K562 (cell line): ENCODE data around the gene TCEANC. TPM values are rescaled to one million over a fixed set of nuclear protein-coding genes. Genes with fewer than 3 reads are reported as not detected.

Source experiments
- ATAC-seq: fragments of 200-7000 bp; cut with Tn5 transposase; 3 replicates; pipeline ENCODE4 v1.9.1; 2020; ENCODE audit warnings: moderate library complexity
- BruUV-seq: library from RNA; stranded (reverse); fragments of 400-500 nt; replicated peaks from 2 replicates; lab custom pipeline; 2021; lab: Mats Ljungman, UMichigan
- CTCF ChIA-PET: fragments of 300-600 bp; formaldehyde crosslinking; extraction: SDS; loops from one replicate; lab custom pipeline; 2021; ENCODE audit warnings: low intra/inter-chr PET ratio; lab: Yijun Ruan, JAX
- POLR2A ChIA-PET: fragments of 300-600, 350-650 bp; sonication (Branson Sonifier 250); formaldehyde crosslinking; extraction: SDS; loops from one replicate; lab custom pipeline; 2021; ENCODE audit warnings: antibody characterized with exemption, inconsistent platforms; lab: Yijun Ruan, JAX
- DNase-seq, 4 experiments: peaks; one replicate each; pipeline versions ENCODE4 v3.0.0 to v3.0.0-alpha.2; 2011 to 2018; ENCODE audit warnings: low spot score in 3 of 4, mixed read lengths in 3 of 4; ENCODE audit errors: extremely low read depth in 1 of 4
- FAIRE-seq: peaks from 2 replicates; lab custom pipeline; 2011; peaks lifted over from hg19 to GRCh38; lab: Jason Lieb, UNC
- H2AFZ ChIP-seq: 2 replicates; pipeline ENCODE4 v1.6.0; 2011; ENCODE audit warnings: low read depth, low read length, control low read depth, inconsistent platforms
- H3K27ac ChIP-seq: fragments of 200-600 bp; 3 replicates; pipeline ENCODE4 v1.8.0; 2011; ENCODE audit warnings: low read depth, mild to moderate bottlenecking, control low read depth, inconsistent platforms, low read length, moderate library complexity, mixed read lengths; ENCODE audit errors: extremely low read depth
- H3K27me3 ChIP-seq, 2 experiments: fragments of 300-600 bp in 1 of 2; 2 replicates in 1 of 2; 3 replicates in 1 of 2; pipeline versions ENCODE4 v1.6.0 to v1.8.0; 2011; ENCODE audit warnings: inconsistent platforms in 2 of 2, low read length in 2 of 2, mild to moderate bottlenecking in 1 of 2, mixed read lengths in 1 of 2, moderate library complexity in 1 of 2; ENCODE audit not compliant: control insufficient read depth in 2 of 2, insufficient read depth in 2 of 2
- H3K36me3 ChIP-seq: fragments of 300-600 bp; 3 replicates; pipeline ENCODE4 v1.8.0; 2011; ENCODE audit warnings: mild to moderate bottlenecking, low read length, inconsistent platforms; ENCODE audit not compliant: control insufficient read depth, insufficient read depth
- H3K4me1 ChIP-seq, 2 experiments: fragments of 200-600 bp in 1 of 2; replicated peaks in 1 of 2; 2 replicates in 1 of 2; 3 replicates in 1 of 2; pipeline versions ENCODE4 v1.5.1 to v1.8.0; 2011; ENCODE audit warnings: inconsistent platforms in 2 of 2, low read length in 2 of 2, mild to moderate bottlenecking in 1 of 2, mixed read lengths in 1 of 2, moderate library complexity in 1 of 2; ENCODE audit not compliant: control insufficient read depth in 2 of 2, insufficient read depth in 2 of 2
- H3K4me2 ChIP-seq: 2 replicates; pipeline ENCODE4 v1.6.1; 2011; ENCODE audit warnings: low read length, control low read depth, inconsistent platforms, mixed read lengths; ENCODE audit not compliant: insufficient read depth
- H3K4me3 ChIP-seq: fragments of 200-600 bp; sonication (generic), shearing (Covaris generic); 2 replicates; pipeline ENCODE4 v1.5.1; 2016; ENCODE audit warnings: control low read depth, inconsistent platforms
- H3K79me2 ChIP-seq: fragments of 200-600 bp; 3 replicates; pipeline ENCODE4 v1.8.0; 2011; ENCODE audit warnings: low read length, inconsistent platforms; ENCODE audit not compliant: control insufficient read depth, insufficient read depth
- H3K9ac ChIP-seq, 2 experiments: 2 replicates each; pipeline versions ENCODE4 v1.6.0 to v1.6.1; 2011; ENCODE audit warnings: low read depth in 2 of 2, low read length in 2 of 2, control low read depth in 1 of 2, inconsistent platforms in 1 of 2, mild to moderate bottlenecking in 1 of 2, mixed read lengths in 1 of 2; ENCODE audit not compliant: insufficient read depth in 1 of 2
- H3K9me1 ChIP-seq: one replicate; pipeline ENCODE4 v1.6.0; 2011; ENCODE audit warnings: inconsistent platforms, mild to moderate bottlenecking, low read length, moderate library complexity; ENCODE audit not compliant: control insufficient read depth, insufficient read depth
- H3K9me3 ChIP-seq: replicated peaks from 2 replicates; pipeline ENCODE4 v1.5.1; 2011; ENCODE audit warnings: low read depth, low read length, inconsistent platforms; ENCODE audit not compliant: control insufficient read depth, insufficient read depth
- H4K20me1 ChIP-seq: replicated peaks from 2 replicates; pipeline ENCODE4 v1.6.1; 2011; ENCODE audit warnings: low read length, inconsistent platforms, mixed read lengths; ENCODE audit not compliant: control insufficient read depth, insufficient read depth
- DLX4 ChIP-seq: fragments of 250-450 bp; sonication (Bioruptor Pico); IDR thresholded peaks from 2 replicates; pipeline ENCODE4 v1.6.1; 2021; ENCODE audit warnings: mild to moderate bottlenecking
- EP400 ChIP-seq: fragments of 450-650 bp; IDR thresholded peaks from 2 replicates; pipeline ENCODE4 v1.6.1; 2017; ENCODE audit warnings: antibody characterized with exemption, mild to moderate bottlenecking, moderate library complexity
- FOXJ2 ChIP-seq: fragments of 200-800 bp; sonication (Bioruptor generic); IDR thresholded peaks from 2 replicates; pipeline ENCODE4 v1.6.1; 2016; ENCODE audit warnings: missing genetic modification characterization, missing compliant biosample characterization
- JUNB ChIP-seq: fragments of 450-650 bp; formaldehyde crosslinking; conservative IDR thresholded peaks from 2 replicates; pipeline ENCODE4 v1.4.0; 2020; ENCODE audit warnings: mild to moderate bottlenecking
- MBD1 ChIP-seq: fragments of 250-450 bp; sonication (Bioruptor Pico); IDR thresholded peaks from 2 replicates; pipeline ENCODE4 v1.8.0; 2022; ENCODE audit warnings: inconsistent platforms
- MEIS2 ChIP-seq: fragments of 450-650 bp; IDR thresholded peaks from 2 replicates; pipeline ENCODE4 v1.6.1; 2014; ENCODE audit warnings: mild to moderate bottlenecking; ENCODE audit not compliant: partially characterized antibody
- PHF8 ChIP-seq: fragments of 200-600 bp; sonication (generic); IDR thresholded peaks from 2 replicates; pipeline ENCODE4 v1.6.1; 2012; ENCODE audit warnings: mixed run types, mild to moderate bottlenecking, inconsistent platforms, low read length, moderate library complexity, borderline replicate concordance
- TCF15 ChIP-seq: fragments of 250-450 bp; sonication (Bioruptor Pico); IDR thresholded peaks from 2 replicates; pipeline ENCODE4 v1.8.0; 2022; ENCODE audit warnings: moderate library complexity, mild to moderate bottlenecking, inconsistent platforms
- TFE3 ChIP-seq: fragments of 450-650 bp; formaldehyde crosslinking; IDR thresholded peaks from 2 replicates; pipeline ENCODE4 v1.4.0; 2020; ENCODE audit warnings: mild to moderate bottlenecking, mixed read lengths
- ZNF24 ChIP-seq: fragments of 450-650 bp; IDR thresholded peaks from 2 replicates; pipeline ENCODE4 v1.6.1; 2016
- ZNF277 ChIP-seq: fragments of 250-450 bp; sonication (Bioruptor Pico); IDR thresholded peaks from 2 replicates; pipeline ENCODE4 v1.8.0; 2022; ENCODE audit warnings: inconsistent platforms, mild to moderate bottlenecking, moderate library complexity, borderline replicate concordance
- ZNF639 ChIP-seq, 2 experiments: fragments of 200-800 bp in 1 of 2; sonication (Bioruptor generic) in 1 of 2; sonication (generic) in 1 of 2; formaldehyde crosslinking in 1 of 2; IDR thresholded peaks in 1 of 2; conservative IDR thresholded peaks in 1 of 2; 2 replicates each; pipeline versions ENCODE4 v1.5.0 to v1.6.1; 2016 to 2020; ENCODE audit warnings: missing compliant biosample characterization in 1 of 2, missing genetic modification characterization in 1 of 2, missing genetic modification reagents in 1 of 2
- WGBS: fragments of 100-300 bp; shearing (Covaris generic); methylation state at CpG from one replicate; pipeline ENCODE4 v1.1.6; 2016; ENCODE audit warnings: low coverage, mixed read lengths; ENCODE audit not compliant: insufficient coverage; ENCODE audit errors: missing lambda C conversion rate; 5-methylcytosine and 5-hydroxymethylcytosine counted together
- in situ Hi-C: fragments of 300-500 bp; cut with MboI; formaldehyde crosslinking; loops from 4 replicates; pipeline ENCODE4 v1.15.0; 2018; ENCODE audit warnings: inconsistent platforms, mixed read lengths
- intact Hi-C: fragments of 100-400 bp; cut with micrococcal nuclease; formaldehyde crosslinking; loops from 2 replicates; pipeline ENCODE4 v1.14.2; 2022
- polyA plus RNA-seq, 8 experiments: library from polyadenylated mRNA; depleted of rRNA in 4 of 8; stranded (reverse) in 5 of 8; unstranded in 3 of 8; fragments of >200 nt; fragmentation: Nextera tagmentation in 2 of 8; fragmentation: Illumina TruSeq in 1 of 8; extraction: Ambion mirVana in 2 of 8; extraction: Trizol in 1 of 8; gene quantifications; 2 replicates each; pipeline versions ENCODE4 v1.2.1 to v1.2.3, GENCODE V29; 2011 to 2014; ENCODE audit warnings: inconsistent platforms in 1 of 8, missing spikeins in 1 of 8
- total RNA-seq, 7 experiments: library from RNA; depleted of rRNA in 6 of 7; stranded (reverse); fragments of >200 nt in 6 of 7; fragmentation: Illumina TruSeq in 2 of 7; extraction: Trizol in 2 of 7; gene quantifications; 2 replicates each; pipeline versions ENCODE4 v1.2.1 to v1.2.3, GENCODE V29; 2011 to 2021; ENCODE audit warnings: low replicate concordance in 1 of 7

Gene TCEANC
- total and polyA plus RNA-seq, 9 of the 15 experiments (the other 6 are each of a cell fraction or from before 2014, with no cell fraction given), result 1.2 to 2.8 (median 2.0) TPM

- TF ChIP-seq ZNF277 (CRISPR knock-in tag), result no peak
- TF ChIP-seq TFE3, result no peak
These were observed 28.7 kb downstream of the TCEANC start (continued) for GRCh38 chrX:13681595-13681994.

GRCh38 chrX:13684361-13684760 is 31.4 kb downstream of the TCEANC start:
- Histone ChIP-seq H2AFZ (no peak overlapping the region), H3K4me2 (no peak overlapping the region), H3K79me2 (peaks cover 4% of the 10 kb centered on the region), H4K20me1 (no peaks in the 10 kb centered on the region), H3K27ac (no peak overlapping the region), H3K4me1 (no peaks in the 10 kb centered on the region; a peak in 2 of 5 replicates), H3K4me3 (no peak overlapping the region), H3K9me3 (no peaks in the 10 kb centered on the region), H3K36me3 (no peaks in the 10 kb centered on the region), H3K9ac (no peak overlapping the region), H3K9me1 (no peaks in the 10 kb centered on the region), H3K27me3 (no peaks in the 10 kb centered on the region)
- FAIRE-seq (no peak), DNase-seq (no peak), ATAC-seq (no peak)
- WGBS, result 74% methylated on average over 4 of the region's 4 CpGs
- intact Hi-C loops (no loop called here), in situ Hi-C loops (no loop called here)
- ChIA-PET CTCF (no interaction called here), POLR2A (interaction anchor here (1.0 kb wide), 1 partner anchor 15 kb away, joined by 4 read pairs; no protein-coding TSS in a partner anchor)
- BruUV-seq, result no TSS peak
- TF ChIP-seq MBD1, result no peak
- TF ChIP-seq FOXJ2, result no peak
- no peak for TF ChIP-seq DLX4 (CRISPR knock-in tag)
- no peak for TF ChIP-seq PHF8
- no peak for TF ChIP-seq TCF15 (CRISPR knock-in tag)
- TF ChIP-seq EP400, result no peak
- TF ChIP-seq MEIS2, result no peak
- TF ChIP-seq JUNB (CRISPR knock-in tag), result no peak
- TF ChIP-seq ZNF24, result no peak
- no peak for TF ChIP-seq ZNF639 (CRISPR knock-in tag; conservative IDR thresholded peaks at IDR 0.05 in 1 of 2, IDR thresholded peaks at IDR 0.05 in 1 of 2)
